ENCODE results near the gene DMBX1. TPM values are rescaled to one million over a fixed set of nuclear protein-coding genes. Genes with fewer than 3 reads are reported as not detected.

The DMBX1 gene
- total and polyA plus RNA-seq, 9 of the 15 experiments (the other 6 are each of a cell fraction or from before 2014, with no cell fraction given): 0.25 to 4.3 (median 1.0) TPM

DNA sequence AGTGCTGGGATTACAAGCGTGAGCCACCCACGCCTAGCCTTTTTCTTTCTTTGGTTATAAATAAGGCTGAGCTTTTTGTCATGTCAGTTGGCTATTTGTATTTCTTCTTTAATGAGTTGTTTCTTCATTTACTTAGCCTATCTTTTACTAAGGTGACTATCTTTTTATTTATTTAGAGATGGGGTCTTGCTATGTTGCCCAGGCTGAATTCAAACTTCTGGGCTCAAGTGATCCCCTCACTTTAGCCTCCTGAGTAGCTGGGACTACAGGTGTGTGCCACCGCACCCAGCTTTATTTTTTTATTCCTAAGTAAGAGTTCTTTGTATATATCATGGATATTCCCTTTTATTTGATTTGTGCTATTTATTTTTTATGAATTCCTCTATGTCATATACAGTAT lies 11.9 kb downstream of the DMBX1 start (continued):
- TF ChIP-seq, protein P1, sequence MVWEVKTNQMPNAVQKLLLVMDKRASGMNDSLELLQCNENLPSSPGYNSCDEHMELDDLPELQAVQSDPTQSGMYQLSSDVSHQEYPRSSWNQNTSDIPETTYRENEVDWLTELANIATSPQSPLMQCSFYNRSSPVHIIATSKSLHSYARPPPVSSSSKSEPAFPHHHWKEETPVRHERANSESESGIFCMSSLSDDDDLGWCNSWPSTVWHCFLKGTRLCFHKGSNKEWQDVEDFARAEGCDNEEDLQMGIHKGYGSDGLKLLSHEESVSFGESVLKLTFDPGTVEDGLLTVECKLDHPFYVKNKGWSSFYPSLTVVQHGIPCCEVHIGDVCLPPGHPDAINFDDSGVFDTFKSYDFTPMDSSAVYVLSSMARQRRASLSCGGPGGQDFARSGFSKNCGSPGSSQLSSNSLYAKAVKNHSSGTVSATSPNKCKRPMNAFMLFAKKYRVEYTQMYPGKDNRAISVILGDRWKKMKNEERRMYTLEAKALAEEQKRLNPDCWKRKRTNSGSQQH (CRISPR knock-in tag; IDR thresholded peaks at IDR 0.05): no peak
- TF ChIP-seq, protein P2, sequence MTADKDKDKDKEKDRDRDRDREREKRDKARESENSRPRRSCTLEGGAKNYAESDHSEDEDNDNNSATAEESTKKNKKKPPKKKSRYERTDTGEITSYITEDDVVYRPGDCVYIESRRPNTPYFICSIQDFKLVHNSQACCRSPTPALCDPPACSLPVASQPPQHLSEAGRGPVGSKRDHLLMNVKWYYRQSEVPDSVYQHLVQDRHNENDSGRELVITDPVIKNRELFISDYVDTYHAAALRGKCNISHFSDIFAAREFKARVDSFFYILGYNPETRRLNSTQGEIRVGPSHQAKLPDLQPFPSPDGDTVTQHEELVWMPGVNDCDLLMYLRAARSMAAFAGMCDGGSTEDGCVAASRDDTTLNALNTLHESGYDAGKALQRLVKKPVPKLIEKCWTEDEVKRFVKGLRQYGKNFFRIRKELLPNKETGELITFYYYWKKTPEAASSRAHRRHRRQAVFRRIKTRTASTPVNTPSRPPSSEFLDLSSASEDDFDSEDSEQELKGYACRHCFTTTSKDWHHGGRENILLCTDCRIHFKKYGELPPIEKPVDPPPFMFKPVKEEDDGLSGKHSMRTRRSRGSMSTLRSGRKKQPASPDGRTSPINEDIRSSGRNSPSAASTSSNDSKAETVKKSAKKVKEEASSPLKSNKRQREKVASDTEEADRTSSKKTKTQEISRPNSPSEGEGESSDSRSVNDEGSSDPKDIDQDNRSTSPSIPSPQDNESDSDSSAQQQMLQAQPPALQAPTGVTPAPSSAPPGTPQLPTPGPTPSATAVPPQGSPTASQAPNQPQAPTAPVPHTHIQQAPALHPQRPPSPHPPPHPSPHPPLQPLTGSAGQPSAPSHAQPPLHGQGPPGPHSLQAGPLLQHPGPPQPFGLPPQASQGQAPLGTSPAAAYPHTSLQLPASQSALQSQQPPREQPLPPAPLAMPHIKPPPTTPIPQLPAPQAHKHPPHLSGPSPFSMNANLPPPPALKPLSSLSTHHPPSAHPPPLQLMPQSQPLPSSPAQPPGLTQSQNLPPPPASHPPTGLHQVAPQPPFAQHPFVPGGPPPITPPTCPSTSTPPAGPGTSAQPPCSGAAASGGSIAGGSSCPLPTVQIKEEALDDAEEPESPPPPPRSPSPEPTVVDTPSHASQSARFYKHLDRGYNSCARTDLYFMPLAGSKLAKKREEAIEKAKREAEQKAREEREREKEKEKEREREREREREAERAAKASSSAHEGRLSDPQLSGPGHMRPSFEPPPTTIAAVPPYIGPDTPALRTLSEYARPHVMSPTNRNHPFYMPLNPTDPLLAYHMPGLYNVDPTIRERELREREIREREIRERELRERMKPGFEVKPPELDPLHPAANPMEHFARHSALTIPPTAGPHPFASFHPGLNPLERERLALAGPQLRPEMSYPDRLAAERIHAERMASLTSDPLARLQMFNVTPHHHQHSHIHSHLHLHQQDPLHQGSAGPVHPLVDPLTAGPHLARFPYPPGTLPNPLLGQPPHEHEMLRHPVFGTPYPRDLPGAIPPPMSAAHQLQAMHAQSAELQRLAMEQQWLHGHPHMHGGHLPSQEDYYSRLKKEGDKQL (CRISPR knock-in tag; IDR thresholded peaks at IDR 0.05; ENCODE audit: borderline replicate concordance): no peak
- TF ChIP-seq TCF3 (CRISPR knock-in tag; IDR thresholded peaks at IDR 0.05) (no peak), ZNF121 (CRISPR knock-in tag; conservative IDR thresholded peaks at IDR 0.05) (peak; percentile 68; the same call in 1 of the 2 replicates)
